ENCODE measurements around the gene ARMC12. TPM values are rescaled to one million over a fixed set of nuclear protein-coding genes. Genes with fewer than 3 reads are reported as not detected.
A peak's percentile ranks its signal among the peaks of the same experiment; 100 is the strongest.

The ARMC12 gene
- total RNA-seq, 1 donor from 2014 or later = 1.9 TPM

- no peaks in the 10 kb centered on the region for H3K9me3 Mint-ChIP-seq
- no peak for DNase-seq (ENCODE audit: low spot score)
- peak overlapping the region; percentile 80 for H3K4me3 Mint-ChIP-seq
- no peak overlapping the region for H3K27ac Mint-ChIP-seq
- peaks cover 18% of the 10 kb centered on the region for H3K27me3 ChIP-seq
- no peak overlapping the region for H2AFZ ChIP-seq (replicated peaks)
- H3F3A ChIP-seq (ENCODE audit: low read depth) = peaks cover 12% of the 10 kb centered on the region
- TF ChIP-seq EZH2phosphoT487 (IDR thresholded peaks at IDR 0.05) = no peak
- no peak for TF ChIP-seq EZH2 (IDR thresholded peaks at IDR 0.05)
- TF ChIP-seq CTCF (IDR thresholded peaks at IDR 0.05) = no peak
- no peak overlapping the region for H3K27ac ChIP-seq
- no peaks in the 10 kb centered on the region for H4K20me1 ChIP-seq (ENCODE audit: low read depth)
- no peaks in the 10 kb centered on the region for H3K36me3 Mint-ChIP-seq
- no peaks in the 10 kb centered on the region for H3K9me3 ChIP-seq (ENCODE audit: low read depth)
- no peak overlapping the region for H3K9ac ChIP-seq
- H3K4me3 ChIP-seq = no peak overlapping the region
- no peaks in the 10 kb centered on the region for H3K79me2 ChIP-seq (ENCODE audit: low read depth)
- H3K4me1 Mint-ChIP-seq = peaks cover 7% of the 10 kb centered on the region
- H3K27me3 Mint-ChIP-seq (ENCODE audit: insufficient read depth, low read depth) = peaks cover 18% of the 10 kb centered on the region
- no peaks in the 10 kb centered on the region for H3K36me3 ChIP-seq
- no peaks in the 10 kb centered on the region for H3K4me1 ChIP-seq
- peak overlapping the region; percentile 88 for H3K4me2 ChIP-seq
Measured at GRCh38 chr6:35777356-35778102, 40.7 kb downstream of the ARMC12 start.

GRCh38 chr6:35778437-35778836, 41.6 kb downstream of the ARMC12 start:
- Histone ChIP-seq H3F3A (ENCODE audit: low read depth) (peaks cover 12% of the 10 kb centered on the region), H3K4me3 (no peak overlapping the region), H3K9ac (no peak overlapping the region), H3K4me2 (no peak overlapping the region), H3K36me3 (no peaks in the 10 kb centered on the region), H3K27ac (no peak overlapping the region), H3K4me1 (no peaks in the 10 kb centered on the region), H2AFZ (replicated peaks) (no peak overlapping the region), H3K27me3 (peaks cover 18% of the 10 kb centered on the region), H3K79me2 (ENCODE audit: low read depth) (no peaks in the 10 kb centered on the region), H4K20me1 (ENCODE audit: low read depth) (no peaks in the 10 kb centered on the region), H3K9me3 (ENCODE audit: low read depth) (no peaks in the 10 kb centered on the region)
- no peak for TF ChIP-seq CTCF (IDR thresholded peaks at IDR 0.05)
- no peak for DNase-seq (ENCODE audit: low spot score)
- Mint-ChIP-seq H3K27ac (no peak overlapping the region), H3K9me3 (no peaks in the 10 kb centered on the region), H3K36me3 (no peaks in the 10 kb centered on the region), H3K4me3 (peak overlapping the region; percentile 46), H3K4me1 (peaks cover 7% of the 10 kb centered on the region), H3K27me3 (ENCODE audit: insufficient read depth, low read depth) (peaks cover 19% of the 10 kb centered on the region)

GRCh38 chr6:35780719-35781118, 43.9 kb downstream of the ARMC12 start, which contains the start of gene CLPSL1:
Gene CLPSL1, plus strand, starts transcription at chr6:35781019. Its CDS starts 92 bp downstream, at chr6:35781111.
- TF ChIP-seq EZH2 (IDR thresholded peaks at IDR 0.05) (no peak), CTCF (IDR thresholded peaks at IDR 0.05) (no peak)
- H3K9ac ChIP-seq = no peak within 1 kb of the TSS
- Mint-ChIP-seq H3K27me3 (ENCODE audit: insufficient read depth, low read depth) (peaks cover 14% of the 10 kb centered on the region), H3K36me3 (no peaks in the 10 kb centered on the region), H3K27ac (no peak within 1 kb of the TSS), H3K9me3 (no peaks in the 10 kb centered on the region), H3K4me3 (no peak within 1 kb of the TSS), H3K4me1 (peaks cover 6% of the 10 kb centered on the region)
- no peaks in the 10 kb centered on the region for H3K36me3 ChIP-seq
- H3K79me2 ChIP-seq (ENCODE audit: low read depth) = no peaks in the 10 kb centered on the region
- peaks cover 16% of the 10 kb centered on the region for H3K27me3 ChIP-seq
- no peak for DNase-seq (ENCODE audit: low spot score)
- no peak within 1 kb of the TSS for H3K27ac ChIP-seq
- no peak within 1 kb of the TSS for H2AFZ ChIP-seq (replicated peaks)
- no peak within 1 kb of the TSS for H3K4me3 ChIP-seq
- no peak within 1 kb of the TSS for H3K4me2 ChIP-seq
- H3K9me3 ChIP-seq (ENCODE audit: low read depth) = no peaks in the 10 kb centered on the region
- H3F3A ChIP-seq (ENCODE audit: low read depth) = peaks cover 3% of the 10 kb centered on the region
- H4K20me1 ChIP-seq (ENCODE audit: low read depth) = no peaks in the 10 kb centered on the region
- no peaks in the 10 kb centered on the region for H3K4me1 ChIP-seq

All from neural progenitor cell (in vitro differentiated cells).